Breast epithelium (tissue), 4 donors: Measurements from ENCODE around the gene POLG2. TPM values are rescaled to one million over a fixed set of nuclear protein-coding genes. Genes with fewer than 3 reads are reported as not detected.
"Not testable (repeated sequence)": the region's sequence is repeated elsewhere in the genome, so short reads cannot be mapped to it uniquely, and the experiment has no call there.

ENCODE experiments used
- DNase-seq, 2 donors: peaks; one replicate each; pipeline ENCODE4 v3.0.0-alpha.2; 2019; ENCODE audit warnings: low spot score in 2 of 2
- H3K27ac ChIP-seq, 2 donors: fragments of 200-600 bp; sonication (generic) in 1 of 2; one replicate each; pipeline ENCODE4 v1.5.1; 2016 to 2019; ENCODE audit warnings: mild to moderate bottlenecking in 1 of 2
- H3K27me3 ChIP-seq, 2 donors: fragments of 200-600 bp; sonication (generic) in 1 of 2; one replicate each; pipeline versions ENCODE4 v1.5.1 to v1.6.0; 2017 to 2019; ENCODE audit warnings: control low read depth in 1 of 2, mild to moderate bottlenecking in 1 of 2
- H3K36me3 ChIP-seq: fragments of 200-600 bp; one replicate; pipeline ENCODE4 v1.5.1; 2019
- H3K4me1 ChIP-seq, 2 donors: fragments of 200-600 bp; sonication (generic); one replicate each; pipeline ENCODE4 v1.5.1; 2016 to 2019; ENCODE audit warnings: control low read depth in 1 of 2
- H3K4me3 ChIP-seq, 3 donors: fragments of 200-600 bp; sonication (generic); 1 replicate in 2 of 3; 2 replicates in 1 of 3; pipeline ENCODE4 v1.5.1; 2016 to 2019; ENCODE audit warnings: mild to moderate bottlenecking in 3 of 3, moderate library complexity in 2 of 3
- H3K9me3 ChIP-seq, 2 donors: fragments of 200-600 bp; sonication (generic) in 1 of 2; one replicate each; pipeline ENCODE4 v1.5.1; 2016 to 2019; ENCODE audit warnings: control low read depth in 1 of 2
- POLR2A ChIP-seq: fragments of 450-650 bp; IDR thresholded peaks from one replicate; pipeline ENCODE4 v1.6.1; 2016; ENCODE audit warnings: antibody characterized with exemption, mild to moderate bottlenecking, moderate library complexity
- POLR2AphosphoS5 ChIP-seq, 3 donors: sonication (generic); formaldehyde crosslinking; IDR thresholded peaks; one replicate each; pipeline ENCODE4 v1.6.1; 2017; ENCODE audit warnings: antibody characterized with exemption in 3 of 3
- intact Hi-C: fragments of 100-400 bp; cut with DNase I; formaldehyde crosslinking; loops from one replicate; pipeline ENCODE4 v1.15.1; 2023; ENCODE audit warnings: low total_unique reads
- total RNA-seq, 3 donors: library from RNA; depleted of rRNA; stranded (reverse); fragments of >200 nt; gene quantifications; one replicate each; pipeline ENCODE4 v1.1.0, GENCODE V29; 2016
- TF ChIP-seq, protein P1 (sequence below), 3 donors: fragments of 450-650 bp; IDR thresholded peaks; one replicate each; pipeline ENCODE4 v1.5.1; 2016 to 2017; ENCODE audit warnings: antibody characterized with exemption in 3 of 3, mild to moderate bottlenecking in 3 of 3, moderate library complexity in 3 of 3

Gene POLG2
- total RNA-seq, 3 donors from 2014 or later: 3.2 to 18.7 (median 12.8) TPM

DNA sequence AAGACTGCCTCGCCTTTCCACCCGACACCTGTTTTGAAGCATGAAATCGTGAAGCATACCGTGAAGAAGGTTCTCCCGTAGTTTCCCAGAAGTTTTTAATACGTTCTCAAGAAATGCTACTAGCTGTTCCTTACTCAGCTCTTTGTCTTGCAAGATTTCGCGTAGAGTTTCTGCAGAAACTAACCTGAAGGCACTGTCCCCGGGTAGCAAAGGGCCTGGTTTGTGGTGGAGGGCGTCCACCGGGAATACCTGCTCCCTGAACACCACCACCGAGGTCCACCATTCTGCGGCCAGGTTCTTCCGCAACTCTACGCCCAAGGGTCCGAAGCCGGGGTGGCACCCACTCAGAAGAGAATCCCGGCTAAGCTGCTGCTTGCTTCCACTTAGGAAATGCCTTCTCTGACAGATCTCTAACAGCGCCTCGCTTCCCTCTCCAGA is 487 bp downstream of the POLG2 start:
- peak overlapping the region; percentile 62 to 82 (median 72) for H3K4me3 ChIP-seq
- no peak for DNase-seq
- H3K9me3 ChIP-seq: no peaks in the 10 kb centered on the region
- H3K4me1 ChIP-seq: peaks cover 0 to 5% of the 10 kb centered on the region in 2 donors
- intact Hi-C loops: no loop called here
- TF ChIP-seq, protein P1, sequence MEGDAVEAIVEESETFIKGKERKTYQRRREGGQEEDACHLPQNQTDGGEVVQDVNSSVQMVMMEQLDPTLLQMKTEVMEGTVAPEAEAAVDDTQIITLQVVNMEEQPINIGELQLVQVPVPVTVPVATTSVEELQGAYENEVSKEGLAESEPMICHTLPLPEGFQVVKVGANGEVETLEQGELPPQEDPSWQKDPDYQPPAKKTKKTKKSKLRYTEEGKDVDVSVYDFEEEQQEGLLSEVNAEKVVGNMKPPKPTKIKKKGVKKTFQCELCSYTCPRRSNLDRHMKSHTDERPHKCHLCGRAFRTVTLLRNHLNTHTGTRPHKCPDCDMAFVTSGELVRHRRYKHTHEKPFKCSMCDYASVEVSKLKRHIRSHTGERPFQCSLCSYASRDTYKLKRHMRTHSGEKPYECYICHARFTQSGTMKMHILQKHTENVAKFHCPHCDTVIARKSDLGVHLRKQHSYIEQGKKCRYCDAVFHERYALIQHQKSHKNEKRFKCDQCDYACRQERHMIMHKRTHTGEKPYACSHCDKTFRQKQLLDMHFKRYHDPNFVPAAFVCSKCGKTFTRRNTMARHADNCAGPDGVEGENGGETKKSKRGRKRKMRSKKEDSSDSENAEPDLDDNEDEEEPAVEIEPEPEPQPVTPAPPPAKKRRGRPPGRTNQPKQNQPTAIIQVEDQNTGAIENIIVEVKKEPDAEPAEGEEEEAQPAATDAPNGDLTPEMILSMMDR (IDR thresholded peaks at IDR 0.05): no peak
- no peak for TF ChIP-seq POLR2A
- no peak for TF ChIP-seq POLR2AphosphoS5 (IDR thresholded peaks at IDR 0.05)
- H3K27me3 ChIP-seq: no peaks in the 10 kb centered on the region
- H3K36me3 ChIP-seq: peaks cover 1% of the 10 kb centered on the region
- H3K27ac ChIP-seq: peak overlapping the region; percentile 84 to 87

DNA sequence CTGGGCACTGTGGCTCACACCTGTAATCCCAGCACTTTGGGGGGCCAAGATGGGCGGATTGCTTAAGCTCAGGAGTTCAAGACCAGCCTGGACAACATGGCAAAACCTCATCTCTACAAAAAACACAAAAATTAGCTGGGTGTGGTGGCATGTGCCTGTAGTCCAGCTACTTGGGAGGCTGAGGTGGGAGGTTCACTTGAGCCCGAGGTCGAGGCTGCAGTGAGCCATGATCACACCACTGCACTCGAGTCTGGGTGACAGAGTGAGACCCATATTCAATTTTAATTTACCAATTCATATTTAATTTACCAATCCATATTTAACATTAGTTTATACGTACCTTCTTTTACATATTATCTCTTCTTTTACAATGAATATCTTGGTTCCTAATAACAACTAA is 1.6 kb downstream of the POLG2 start:
- H3K27ac ChIP-seq, intact Hi-C loops, H3K9me3 ChIP-seq, H3K36me3 ChIP-seq, DNase-seq, H3K4me1 ChIP-seq, H3K27me3 ChIP-seq: not testable (repeated sequence)
- H3K4me3 ChIP-seq: peak overlapping the region in 2 of 3 donors; percentile 72 to 82

DNA sequence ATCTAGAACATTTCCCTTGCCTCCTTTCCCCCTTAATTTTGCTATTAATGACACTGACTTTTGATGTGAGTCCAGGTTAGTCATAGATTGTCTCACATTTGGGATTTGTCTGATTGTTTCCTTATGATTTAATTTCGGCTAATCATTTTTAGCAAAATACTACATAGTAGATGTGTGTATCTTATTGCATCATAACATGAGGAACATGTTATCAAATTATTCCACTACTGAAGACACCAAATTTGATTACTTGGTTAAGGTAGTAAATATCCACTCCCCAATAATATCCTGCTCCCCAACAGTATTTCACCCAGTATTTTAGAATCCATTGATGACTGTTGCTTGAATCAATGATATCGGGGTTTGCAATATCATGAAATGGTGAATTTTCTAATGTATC is 2.7 kb downstream of the POLG2 start:
- intact Hi-C loops: no loop called here
- Histone ChIP-seq H3K4me1 (peaks cover 0 to 5% of the 10 kb centered on the region in 2 donors), H3K9me3 (no peaks in the 10 kb centered on the region), H3K27me3 (no peaks in the 10 kb centered on the region), H3K4me3 (no peak overlapping the region), H3K36me3 (no peaks in the 10 kb centered on the region), H3K27ac (no peak overlapping the region)
- DNase-seq: no peak
- TF ChIP-seq, protein P1 (IDR thresholded peaks at IDR 0.05): no peak
- TF ChIP-seq POLR2AphosphoS5 (IDR thresholded peaks at IDR 0.05) (no peak), POLR2A (no peak)

DNA sequence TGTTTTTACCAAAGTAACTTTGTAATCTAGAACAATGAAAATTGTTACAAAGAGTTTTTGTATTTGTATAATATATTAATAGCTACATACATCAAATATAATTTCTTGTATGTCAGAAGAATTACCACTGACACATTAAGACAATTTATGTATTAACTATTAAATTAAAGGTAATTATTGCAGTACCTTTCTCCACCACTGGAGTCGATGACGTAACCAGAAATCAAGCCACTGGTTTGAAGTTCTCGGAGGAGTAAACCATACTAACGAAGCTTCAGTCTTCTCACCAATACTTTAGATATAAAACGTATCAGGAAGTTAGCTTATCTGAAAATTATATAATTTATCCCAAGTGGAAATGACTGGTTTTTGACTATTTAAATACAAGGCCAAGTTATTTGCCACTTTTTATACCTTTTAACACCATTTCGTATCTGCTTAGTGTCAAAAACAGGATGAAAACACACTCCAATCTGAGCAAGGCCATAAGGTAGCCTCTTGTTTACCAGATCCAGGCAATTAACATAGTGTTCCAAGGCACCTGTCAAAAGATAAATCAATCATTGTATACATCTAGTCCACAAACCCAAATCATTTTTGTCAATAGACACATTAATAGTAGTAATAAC is 4.3 kb downstream of the POLG2 start:
- TF ChIP-seq POLR2A: no peak
- TF ChIP-seq, protein P1 (IDR thresholded peaks at IDR 0.05): peak in 2 of 3 donors; percentile 31 to 40
- Histone ChIP-seq H3K36me3 (no peaks in the 10 kb centered on the region), H3K4me1 (peaks cover 0 to 5% of the 10 kb centered on the region in 2 donors), H3K27ac (no peak overlapping the region), H3K27me3 (no peaks in the 10 kb centered on the region), H3K4me3 (no peak overlapping the region), H3K9me3 (no peaks in the 10 kb centered on the region)
- DNase-seq: no peak
- intact Hi-C loops: no loop called here

DNA sequence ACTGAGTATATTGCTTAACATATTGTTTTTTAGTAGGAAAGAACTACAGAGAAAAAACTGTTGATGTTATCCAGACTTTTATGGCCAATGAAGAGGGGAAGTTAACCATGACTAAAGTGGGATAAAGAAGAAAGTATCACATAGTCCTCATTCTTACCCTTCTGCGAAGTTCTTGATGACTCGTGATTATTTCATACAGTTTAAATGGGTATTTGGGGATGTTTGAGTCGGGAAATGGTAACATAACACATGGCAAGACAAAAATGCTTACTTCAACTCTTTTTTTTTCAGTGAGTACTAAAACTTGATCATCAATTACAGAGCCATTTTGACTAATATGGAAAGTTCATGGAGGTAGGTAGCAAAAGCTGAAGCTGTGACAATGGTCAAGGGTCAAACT is 4.9 kb downstream of the POLG2 start:
- H3K27ac ChIP-seq: no peak overlapping the region
- TF ChIP-seq, protein P1 (IDR thresholded peaks at IDR 0.05): no peak
- TF ChIP-seq POLR2A (no peak), POLR2AphosphoS5 (IDR thresholded peaks at IDR 0.05) (no peak)
- H3K36me3 ChIP-seq: no peaks in the 10 kb centered on the region
- intact Hi-C loops: no loop called here
- H3K4me3 ChIP-seq: no peak overlapping the region
- H3K27me3 ChIP-seq: no peaks in the 10 kb centered on the region
- H3K9me3 ChIP-seq: no peaks in the 10 kb centered on the region
- no peak for DNase-seq
- H3K4me1 ChIP-seq: peaks cover 0 to 5% of the 10 kb centered on the region in 2 donors
